SK-N-SH (cell line): ENCODE data around the gene SIPA1. TPM values are rescaled to one million over a fixed set of nuclear protein-coding genes. Genes with fewer than 3 reads are reported as not detected.

Experiments used
- CTCF ChIA-PET: fragments of 300-600, 350-600 bp; formaldehyde crosslinking; extraction: SDS; loops from one replicate; lab custom pipeline; 2021; lab: Yijun Ruan, JAX
- POLR2A ChIA-PET: fragments of 350-600 bp; sonication (Branson Sonifier 250); formaldehyde crosslinking; extraction: SDS; loops from one replicate; lab custom pipeline; 2020; ENCODE audit warnings: antibody characterized with exemption, inconsistent platforms; lab: Yijun Ruan, JAX
- DNase-seq: peaks from one replicate; pipeline ENCODE4 v3.0.0; 2012
- H2AFZ ChIP-seq: fragments of 200-600 bp; sonication (generic); 2 replicates; pipeline ENCODE4 v1.8.1; 2016; ENCODE audit warnings: antibody characterized with exemption, mild to moderate bottlenecking, low read depth
- H3F3A ChIP-seq: fragments of 200-600 bp; sonication (generic); replicated peaks from 2 replicates; pipeline ENCODE3; 2016; ENCODE audit warnings: antibody characterized with exemption, mild to moderate bottlenecking; ENCODE audit not compliant: insufficient read depth
- H3K27ac ChIP-seq, 2 experiments: fragments of 200-500 bp in 1 of 2; fragments of 200-600 bp in 1 of 2; sonication (Bioruptor generic) in 1 of 2; sonication (generic), shearing (Covaris generic) in 1 of 2; 2 replicates each; pipeline versions ENCODE4 v1.5.1 to v1.6.1; 2014 to 2016; ENCODE audit warnings: low read depth in 2 of 2, inconsistent platforms in 1 of 2, low read length in 1 of 2, mild to moderate bottlenecking in 1 of 2, mixed read lengths in 1 of 2
- H3K27me3 ChIP-seq: fragments of 200-600 bp; sonication (generic), shearing (Covaris generic); 2 replicates; pipeline ENCODE4 v1.6.1; 2016; ENCODE audit warnings: mixed run types; ENCODE audit not compliant: insufficient read depth
- H3K36me3 ChIP-seq, 2 experiments: fragments of 200-500 bp in 1 of 2; fragments of 200-600 bp in 1 of 2; sonication (Bioruptor generic) in 1 of 2; sonication (generic) in 1 of 2; replicated peaks in 1 of 2; 2 replicates each; pipeline versions ENCODE3 to v1.5.1; 2014 to 2016; ENCODE audit warnings: low read length in 1 of 2, mild to moderate bottlenecking in 1 of 2; ENCODE audit not compliant: insufficient read depth in 2 of 2, control insufficient read depth in 1 of 2
- H3K4me1 ChIP-seq, 2 experiments: fragments of 200-500 bp in 1 of 2; fragments of 200-600 bp in 1 of 2; sonication (Bioruptor generic) in 1 of 2; sonication (generic), shearing (Covaris generic) in 1 of 2; 2 replicates each; pipeline versions ENCODE4 v1.5.1 to v1.6.1; 2014 to 2016; ENCODE audit warnings: low read depth in 1 of 2, low read length in 1 of 2, mixed run types in 1 of 2; ENCODE audit not compliant: insufficient read depth in 2 of 2, control insufficient read depth in 1 of 2
- H3K4me2 ChIP-seq: fragments of 200-600 bp; sonication (generic), shearing (Covaris generic); 2 replicates; pipeline ENCODE4 v1.6.1; 2017; ENCODE audit warnings: mixed run types
- H3K4me3 ChIP-seq, 2 experiments: fragments of 200-500 bp in 1 of 2; fragments of 200-600 bp in 1 of 2; sonication (Bioruptor generic) in 1 of 2; sonication (generic), shearing (Covaris generic) in 1 of 2; 2 replicates each; pipeline versions ENCODE4 v1.5.1 to v1.8.1; 2014 to 2016; ENCODE audit warnings: low read depth in 2 of 2, inconsistent platforms in 1 of 2, low read length in 1 of 2, mild to moderate bottlenecking in 1 of 2, mixed read lengths in 1 of 2, moderate library complexity in 1 of 2
- H3K79me2 ChIP-seq: fragments of 200-600 bp; sonication (generic); 2 replicates; pipeline ENCODE4 v1.8.1; 2017; ENCODE audit warnings: mild to moderate bottlenecking; ENCODE audit not compliant: insufficient read depth
- H3K9ac ChIP-seq: fragments of 200-600 bp; sonication (generic); 2 replicates; pipeline ENCODE4 v1.6.1; 2017; ENCODE audit warnings: mixed run types
- H3K9me2 ChIP-seq: fragments of 200-600 bp; sonication (generic); 2 replicates; pipeline ENCODE4 v1.6.1; 2017; ENCODE audit warnings: mixed run types
- H3K9me3 ChIP-seq: fragments of 200-600 bp; sonication (generic); 2 replicates; pipeline ENCODE4 v1.6.1; 2017; ENCODE audit warnings: mixed run types, mild to moderate bottlenecking, moderate library complexity
- H4K20me1 ChIP-seq: fragments of 200-600 bp; sonication (generic); 2 replicates; pipeline ENCODE4 v1.6.1; 2017; ENCODE audit warnings: mild to moderate bottlenecking, mixed run types; ENCODE audit not compliant: insufficient read depth
- CHD2 ChIP-seq: fragments of 150-350 bp; IDR thresholded peaks from 2 replicates; pipeline ENCODE4 v1.6.1; 2018; ENCODE audit warnings: low read length; ENCODE audit not compliant: partially characterized antibody
- CTCF ChIP-seq: fragments of 200-600 bp; sonication (generic); IDR thresholded peaks from 2 replicates; pipeline ENCODE4 v1.6.1; 2017; ENCODE audit warnings: antibody characterized with exemption, mild to moderate bottlenecking, moderate library complexity
- JUND ChIP-seq: IDR thresholded peaks from 2 replicates; pipeline ENCODE4 v1.4.0; 2012
- MAX ChIP-seq: IDR thresholded peaks from 2 replicates; pipeline ENCODE4 v1.4.0; 2012; ENCODE audit warnings: low read depth
- MEF2A ChIP-seq: IDR thresholded peaks from 2 replicates; pipeline ENCODE4 v1.4.0; 2012; ENCODE audit warnings: low read depth, borderline replicate concordance
- POLR2AphosphoS5 ChIP-seq: IDR thresholded peaks from 2 replicates; pipeline ENCODE4 v1.6.1; 2012; ENCODE audit warnings: low read depth, low read length
- REST ChIP-seq: IDR thresholded peaks from 2 replicates; pipeline ENCODE4 v1.6.1; 2012; ENCODE audit warnings: mild to moderate bottlenecking, low read depth, low read length, moderate library complexity
- RFX5 ChIP-seq: IDR thresholded peaks from 2 replicates; pipeline ENCODE4 v1.6.1; 2012; ENCODE audit warnings: mild to moderate bottlenecking, improper control_type of control experiment, low read length
- SMC3 ChIP-seq: IDR thresholded peaks from 2 replicates; pipeline ENCODE4 v1.6.1; 2012; ENCODE audit warnings: low read depth, low read length, improper control_type of control experiment
- TCF12 ChIP-seq: IDR thresholded peaks from 2 replicates; pipeline ENCODE4 v1.4.0; 2012
- YY1 ChIP-seq: IDR thresholded peaks from 2 replicates; pipeline ENCODE4 v1.4.0; 2012; ENCODE audit warnings: low read depth, mild to moderate bottlenecking
- polyA plus RNA-seq, 3 experiments: library from polyadenylated mRNA; depleted of rRNA; stranded (reverse); fragments of >200 nt; gene quantifications; 2 replicates each; pipeline ENCODE4 v1.2.3, GENCODE V29; 2012
- TF ChIP-seq, protein P1 (sequence below): IDR thresholded peaks from 2 replicates; pipeline ENCODE4 v1.4.0; 2012; ENCODE audit warnings: low read depth, borderline replicate concordance

SIPA1 gene
- polyA plus RNA-seq, 1 of the 3 experiments (the other 2 are of a cell fraction): 18.7 TPM

DNA sequence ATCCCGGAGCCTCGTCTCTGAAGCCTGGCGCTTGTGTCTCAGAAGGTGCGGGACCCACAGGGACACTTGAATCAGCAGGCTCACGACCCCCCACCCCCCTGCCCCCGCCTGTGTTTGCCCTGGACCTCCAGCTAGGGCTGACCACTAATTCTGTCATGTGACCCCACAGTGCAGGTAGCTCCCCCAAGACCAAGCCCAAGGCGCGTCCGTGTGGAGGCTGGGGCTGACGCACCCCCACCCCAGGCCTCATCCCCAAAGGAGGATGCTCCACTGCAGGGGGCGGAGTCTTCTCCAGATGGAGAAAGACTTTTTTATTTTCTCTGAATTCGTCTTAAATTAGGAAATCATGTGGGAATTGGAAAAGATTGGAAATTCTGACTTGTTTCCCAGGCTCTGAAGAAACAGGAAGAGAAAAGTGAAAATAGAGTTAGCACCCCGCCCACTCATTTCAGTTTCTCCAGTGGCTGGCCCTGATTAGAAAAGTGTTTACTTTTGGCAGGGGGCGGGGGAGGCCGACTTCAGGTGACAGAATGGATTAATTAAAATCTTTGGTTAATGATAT is 25.8 kb downstream of the SIPA1 start (continued):
- no peak for TF ChIP-seq CTCF
- no peak for TF ChIP-seq MEF2A
- TF ChIP-seq, protein P1, sequence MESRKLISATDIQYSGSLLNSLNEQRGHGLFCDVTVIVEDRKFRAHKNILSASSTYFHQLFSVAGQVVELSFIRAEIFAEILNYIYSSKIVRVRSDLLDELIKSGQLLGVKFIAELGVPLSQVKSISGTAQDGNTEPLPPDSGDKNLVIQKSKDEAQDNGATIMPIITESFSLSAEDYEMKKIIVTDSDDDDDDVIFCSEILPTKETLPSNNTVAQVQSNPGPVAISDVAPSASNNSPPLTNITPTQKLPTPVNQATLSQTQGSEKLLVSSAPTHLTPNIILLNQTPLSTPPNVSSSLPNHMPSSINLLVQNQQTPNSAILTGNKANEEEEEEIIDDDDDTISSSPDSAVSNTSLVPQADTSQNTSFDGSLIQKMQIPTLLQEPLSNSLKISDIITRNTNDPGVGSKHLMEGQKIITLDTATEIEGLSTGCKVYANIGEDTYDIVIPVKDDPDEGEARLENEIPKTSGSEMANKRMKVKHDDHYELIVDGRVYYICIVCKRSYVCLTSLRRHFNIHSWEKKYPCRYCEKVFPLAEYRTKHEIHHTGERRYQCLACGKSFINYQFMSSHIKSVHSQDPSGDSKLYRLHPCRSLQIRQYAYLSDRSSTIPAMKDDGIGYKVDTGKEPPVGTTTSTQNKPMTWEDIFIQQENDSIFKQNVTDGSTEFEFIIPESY: no peak
- TF ChIP-seq TCF12: no peak
- TF ChIP-seq CHD2: no peak
- peak; percentile 27; the same call in 1 of the 2 replicates for TF ChIP-seq POLR2AphosphoS5
- no peak for TF ChIP-seq RFX5
- no peak for TF ChIP-seq JUND
- no peak for TF ChIP-seq MAX

- CTCF ChIA-PET: interaction anchor here (1.9 kb wide), 1 partner anchor 39 kb away, joined by 5 read pairs; the partner anchor contains the start of gene KAT5
- Histone ChIP-seq H3K36me3 (no peaks in the 10 kb centered on the region), H3K9me3 (no peaks in the 10 kb centered on the region), H3K4me2 (no peak overlapping the region), H2AFZ (no peak overlapping the region), H3K27me3 (no peaks in the 10 kb centered on the region), H3K79me2 (no peaks in the 10 kb centered on the region), H3K4me1 (no peaks in the 10 kb centered on the region), H4K20me1 (no peaks in the 10 kb centered on the region), H3K9me2 (no peaks in the 10 kb centered on the region), H3K27ac (no peak overlapping the region), H3F3A (no peaks in the 10 kb centered on the region), H3K4me3 (no peak overlapping the region), H3K9ac (no peak overlapping the region)
- no peak for DNase-seq
- POLR2A ChIA-PET: no interaction called here
- TF ChIP-seq SMC3 (no peak), REST (no peak), JUND (no peak), YY1 (no peak), MEF2A (no peak), TCF12 (no peak), CTCF (no peak)
These were observed 34.4 kb downstream of the SIPA1 start for GRCh38 chr11:65672180-65672860.
